Memory B cell (primary cell): Measurements from ENCODE around the gene DNAJB8.

ENCODE experiments used
- ATAC-seq: fragments of 150-1000 bp; cut with Tn5 transposase; 2 replicates; pipeline ENCODE4 v1.10.0; 2021; ENCODE audit warnings: low read depth, mild to moderate bottlenecking, moderate library complexity
- DNase-seq, 2 donors: peaks; one replicate each; pipeline ENCODE4 v3.0.0; 2022; ENCODE audit warnings: low spot score in 2 of 2
- H3K27ac Mint-ChIP-seq: one replicate; pipeline ENCODE4 v1.8.0; 2022; ENCODE audit warnings: mild to moderate bottlenecking, moderate library complexity, mixed read lengths
- H3K27me3 Mint-ChIP-seq: one replicate; pipeline ENCODE4 v1.8.0; 2022; ENCODE audit warnings: mixed read lengths
- H3K36me3 Mint-ChIP-seq: one replicate; pipeline ENCODE4 v1.8.0; 2022; ENCODE audit warnings: mild to moderate bottlenecking, mixed read lengths
- H3K4me1 Mint-ChIP-seq: one replicate; pipeline ENCODE4 v1.8.0; 2022; ENCODE audit warnings: mixed read lengths
- H3K4me3 Mint-ChIP-seq: one replicate; pipeline ENCODE4 v1.8.0; 2022; ENCODE audit warnings: mild to moderate bottlenecking, moderate library complexity, mixed read lengths
- H3K9me3 Mint-ChIP-seq: one replicate; pipeline ENCODE4 v1.8.0; 2022; ENCODE audit warnings: mixed read lengths

DNAJB8 gene

DNA sequence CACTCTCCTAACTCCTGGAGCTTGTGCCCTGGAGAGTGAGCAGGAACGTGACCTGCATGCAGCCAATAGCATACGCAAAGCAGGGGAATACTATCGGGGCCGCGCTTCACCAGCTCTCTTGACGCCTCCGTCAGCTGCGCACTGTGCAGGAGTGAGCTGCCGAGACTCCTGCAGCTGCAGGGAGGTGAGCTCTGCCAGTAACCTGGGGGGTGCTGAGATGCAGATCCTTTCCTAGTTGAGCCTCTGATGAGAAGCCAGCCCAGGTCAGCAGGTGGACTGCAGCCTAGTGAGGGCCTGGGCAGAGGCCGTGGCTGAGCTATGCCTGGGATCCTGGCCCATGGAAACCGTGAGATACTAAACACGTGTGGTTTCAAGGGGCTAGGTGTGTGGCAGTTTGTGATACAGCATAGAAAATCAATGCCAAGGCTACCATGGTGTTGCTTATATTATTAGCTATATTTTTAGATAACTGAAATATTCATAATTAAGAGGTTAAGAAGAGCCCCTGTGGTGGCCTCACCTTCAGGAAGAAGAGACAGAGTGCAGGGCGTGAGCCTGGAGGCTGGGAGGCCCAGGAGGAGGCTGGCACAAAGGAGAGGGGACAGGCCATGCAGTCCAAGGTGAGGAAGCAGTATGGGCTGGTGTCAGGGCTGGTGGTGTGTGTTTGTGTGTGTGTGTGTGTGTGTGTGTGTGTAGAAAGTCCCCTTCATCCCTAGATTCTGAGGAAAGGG, 5.9 kb upstream of the DNAJB8 start:
- peaks cover 1% of the 10 kb centered on the region for H3K9me3 Mint-ChIP-seq
- no peak overlapping the region for H3K4me3 Mint-ChIP-seq
- DNase-seq (no peak), ATAC-seq (no peak)
- H3K27me3 Mint-ChIP-seq = peaks cover 24% of the 10 kb centered on the region
- no peak overlapping the region for H3K27ac Mint-ChIP-seq
- no peaks in the 10 kb centered on the region for H3K4me1 Mint-ChIP-seq
- H3K36me3 Mint-ChIP-seq = no peaks in the 10 kb centered on the region

DNA sequence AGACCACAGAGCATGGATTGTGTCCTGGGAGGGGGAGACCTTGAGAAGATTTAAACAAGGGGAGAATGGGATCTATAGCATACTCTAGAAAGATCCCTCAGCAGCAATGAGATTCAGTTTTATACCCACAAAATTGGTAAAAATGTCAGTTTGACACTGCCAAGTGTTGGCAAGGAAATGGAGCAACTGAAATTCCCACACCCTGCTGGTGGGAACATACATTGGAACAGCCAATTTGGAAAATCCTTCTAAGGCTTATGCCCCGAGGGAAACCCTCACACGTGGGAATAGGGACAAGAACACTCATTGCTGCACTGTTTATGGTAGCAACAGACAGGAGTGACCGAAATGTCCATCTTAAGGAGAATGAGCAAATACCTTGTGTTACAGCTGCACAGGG, 5.0 kb upstream of the DNAJB8 start:
- no peak for DNase-seq
- H3K27ac Mint-ChIP-seq = no peak overlapping the region
- H3K4me3 Mint-ChIP-seq = no peak overlapping the region
- H3K36me3 Mint-ChIP-seq = no peaks in the 10 kb centered on the region
- no peaks in the 10 kb centered on the region for H3K4me1 Mint-ChIP-seq
- no peak for ATAC-seq
- H3K27me3 Mint-ChIP-seq = peaks cover 26% of the 10 kb centered on the region
- peaks cover 1% of the 10 kb centered on the region for H3K9me3 Mint-ChIP-seq

DNA sequence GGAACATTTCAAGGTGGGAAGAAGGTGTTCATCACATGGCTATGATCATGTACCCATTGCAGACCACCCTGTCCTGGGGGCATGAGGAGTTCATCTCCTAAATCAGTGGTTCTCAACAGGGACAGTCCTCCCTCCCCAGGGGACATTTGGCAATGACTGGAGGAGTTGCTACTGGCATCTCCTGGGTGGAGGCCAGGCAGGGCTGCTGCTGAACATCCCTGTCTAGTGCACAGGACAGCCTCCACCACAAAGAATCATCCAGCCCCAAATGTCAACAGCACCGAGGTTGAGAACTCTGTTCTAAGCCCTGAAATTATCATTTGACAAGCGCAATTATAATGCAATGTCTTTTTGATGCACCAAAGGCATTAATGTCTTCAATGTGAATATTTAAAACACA, 4.4 kb upstream of the DNAJB8 start:
- H3K36me3 Mint-ChIP-seq = no peaks in the 10 kb centered on the region
- H3K4me1 Mint-ChIP-seq = no peaks in the 10 kb centered on the region
- DNase-seq (no peak), ATAC-seq (no peak)
- H3K9me3 Mint-ChIP-seq = peaks cover 1% of the 10 kb centered on the region
- H3K27me3 Mint-ChIP-seq = peaks cover 28% of the 10 kb centered on the region
- H3K4me3 Mint-ChIP-seq = no peak overlapping the region
- H3K27ac Mint-ChIP-seq = no peak overlapping the region

DNA sequence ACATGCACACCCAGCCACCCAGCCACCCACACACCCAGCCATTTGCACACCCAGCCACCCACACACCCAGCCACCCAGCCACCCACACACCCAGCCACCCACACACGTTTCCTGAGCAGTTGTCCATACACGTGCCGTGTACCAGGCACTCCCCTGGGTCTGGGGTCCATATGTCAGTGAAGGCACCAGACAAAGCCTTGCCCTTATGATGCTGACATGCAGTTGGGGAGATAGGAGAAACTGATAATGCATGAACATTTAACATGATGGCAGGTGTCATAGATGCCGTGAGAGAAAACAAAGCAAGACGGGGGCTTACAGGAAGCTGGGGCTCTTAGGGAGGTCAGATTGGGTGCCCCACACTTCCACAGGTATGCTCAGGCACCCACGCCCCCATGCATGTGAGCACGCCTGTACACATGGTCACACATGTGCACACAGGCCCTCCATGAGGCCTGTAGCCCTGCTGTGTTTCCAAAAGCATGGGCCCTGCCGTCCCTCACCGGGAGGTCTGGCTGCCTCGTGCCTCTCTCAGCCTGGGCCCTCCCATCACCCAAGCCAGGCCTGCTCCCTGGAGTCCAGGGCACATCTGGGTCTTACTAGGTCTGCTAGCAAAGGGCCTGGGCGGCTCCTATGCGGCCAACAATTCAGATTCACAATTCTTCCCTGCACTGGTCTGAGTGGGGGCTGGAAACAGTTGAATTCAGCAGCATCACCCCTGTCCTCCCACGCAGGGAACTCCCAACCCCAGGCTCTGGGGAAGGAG, 3.6 kb upstream of the DNAJB8 start:
- H3K27me3 Mint-ChIP-seq = peaks cover 33% of the 10 kb centered on the region
- ATAC-seq = no peak

DNA sequence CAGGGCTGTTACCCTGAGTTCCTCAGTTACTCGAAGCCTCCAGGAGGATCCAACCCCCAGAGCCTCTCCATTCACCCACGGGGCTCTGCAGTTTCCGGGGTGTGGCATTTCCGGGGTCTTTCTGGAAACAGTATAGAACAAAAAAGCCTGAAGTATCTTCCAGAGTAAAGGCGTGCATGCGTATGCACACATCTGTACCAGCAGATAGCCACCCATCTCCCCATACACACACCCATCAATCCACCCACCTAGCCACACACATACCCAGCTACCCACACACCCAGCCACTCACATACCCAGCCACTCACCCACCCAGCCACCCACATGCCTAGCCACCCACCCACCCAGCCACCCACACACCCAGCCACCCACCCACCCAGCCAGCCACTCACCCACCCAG, 2.9 kb upstream of the DNAJB8 start:
- Mint-ChIP-seq H3K4me3 (no peak overlapping the region), H3K9me3 (peaks cover 1% of the 10 kb centered on the region), H3K27me3 (peaks cover 38% of the 10 kb centered on the region), H3K27ac (no peak overlapping the region), H3K36me3 (no peaks in the 10 kb centered on the region), H3K4me1 (peaks cover 3% of the 10 kb centered on the region)
- DNase-seq (no peak), ATAC-seq (no peak)

More for the DNA sequence above, 3.6 kb upstream of the DNAJB8 start:
- peaks cover 1% of the 10 kb centered on the region for H3K9me3 Mint-ChIP-seq
- no peak for DNase-seq
- H3K36me3 Mint-ChIP-seq = no peaks in the 10 kb centered on the region
- H3K4me3 Mint-ChIP-seq = no peak overlapping the region
- no peak overlapping the region for H3K27ac Mint-ChIP-seq
- H3K4me1 Mint-ChIP-seq = peaks cover 3% of the 10 kb centered on the region

DNA sequence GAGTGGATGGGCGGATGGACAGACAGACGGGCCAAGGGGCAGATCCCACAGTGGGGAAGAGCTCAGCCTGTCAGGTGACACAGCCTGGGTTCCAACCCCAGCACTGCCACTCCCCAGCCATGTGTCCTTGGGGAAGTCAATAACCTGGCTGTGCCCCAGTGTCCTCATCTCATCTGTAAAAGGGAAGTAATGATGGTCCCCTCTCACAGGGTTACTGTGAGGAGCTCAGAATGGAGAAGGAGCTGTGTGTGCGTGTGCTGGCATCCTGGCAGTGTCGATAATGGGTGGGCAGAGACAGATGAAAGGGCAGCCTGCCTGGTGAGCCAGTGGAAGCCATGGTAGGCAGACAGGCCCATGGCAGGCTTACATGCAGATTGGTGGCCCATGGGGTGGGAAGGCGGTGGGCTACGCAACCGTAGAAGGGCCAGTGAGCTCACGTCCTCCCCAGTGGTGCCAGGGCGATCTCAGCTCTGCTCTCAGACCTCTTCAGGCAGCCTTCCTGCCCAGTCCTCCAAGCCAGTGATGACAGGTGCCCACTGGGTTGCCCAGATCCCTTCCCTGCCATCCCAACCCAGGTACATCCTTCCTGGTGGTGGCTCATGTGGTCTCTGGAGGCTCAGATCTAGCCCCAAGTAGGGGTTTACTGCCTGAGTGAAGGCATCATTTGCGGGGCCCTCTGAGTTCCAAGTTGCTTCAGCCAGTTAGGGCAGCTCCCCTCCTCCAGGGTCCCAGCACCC, 2.3 kb upstream of the DNAJB8 start:
- Mint-ChIP-seq H3K36me3 (no peaks in the 10 kb centered on the region), H3K9me3 (peaks cover 1% of the 10 kb centered on the region), H3K27me3 (peaks cover 38% of the 10 kb centered on the region), H3K27ac (no peak overlapping the region), H3K4me1 (peaks cover 3% of the 10 kb centered on the region), H3K4me3 (no peak overlapping the region)
- DNase-seq (no peak), ATAC-seq (no peak)

DNA sequence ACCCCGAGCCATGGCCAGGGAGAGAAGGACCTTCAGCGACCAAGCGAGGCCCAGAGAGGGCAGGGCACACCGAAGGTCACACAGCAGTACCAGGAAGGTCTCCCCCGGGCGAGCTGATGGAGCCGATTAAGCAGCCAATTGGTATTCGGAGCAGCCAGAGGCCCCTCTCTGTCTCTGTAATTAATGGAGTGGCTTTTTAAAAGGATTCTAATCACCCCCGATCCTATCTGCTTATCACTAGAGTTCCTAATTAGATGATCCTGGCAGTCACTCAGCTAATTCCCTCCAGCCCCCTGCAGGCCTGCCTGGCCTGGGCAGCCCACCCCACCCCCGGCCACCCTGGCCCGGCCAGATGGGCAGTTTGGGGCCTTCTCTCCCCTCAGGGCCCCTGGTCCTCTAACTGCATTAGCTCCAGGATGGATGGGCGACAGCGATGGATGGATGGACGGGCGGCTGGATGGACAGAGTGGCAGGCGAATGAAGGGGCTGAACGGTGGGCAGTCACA, 1.6 kb upstream of the DNAJB8 start:
- peaks cover 1% of the 10 kb centered on the region for H3K9me3 Mint-ChIP-seq

DNA sequence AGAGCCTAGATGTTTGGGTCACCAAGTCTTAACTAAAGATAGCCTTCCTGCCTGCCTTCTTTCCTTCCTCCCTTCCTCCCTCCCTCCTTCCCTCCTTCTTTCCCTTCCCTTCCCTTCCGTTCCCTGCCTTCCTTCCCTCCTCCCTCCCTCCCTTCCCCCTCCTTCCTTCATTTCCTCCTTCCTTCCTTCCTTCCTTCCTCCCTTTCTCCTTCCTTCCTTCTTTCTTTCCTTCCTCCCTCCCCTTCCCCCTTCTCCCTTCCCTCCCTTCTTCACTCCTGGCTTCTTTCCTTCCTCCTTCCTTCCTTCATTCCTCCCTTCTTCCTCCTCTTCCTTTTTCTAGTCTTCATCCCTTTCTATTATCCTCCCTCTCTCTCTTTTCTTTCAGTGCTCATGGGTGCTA, 2.0 kb downstream of the DNAJB8 start:
- peaks cover 29% of the 10 kb centered on the region for H3K27me3 Mint-ChIP-seq
- no peaks in the 10 kb centered on the region for H3K36me3 Mint-ChIP-seq
- H3K4me1 Mint-ChIP-seq = peaks cover 3% of the 10 kb centered on the region
- H3K27ac Mint-ChIP-seq = no peak overlapping the region
- H3K4me3 Mint-ChIP-seq = no peak overlapping the region
- DNase-seq (no peak), ATAC-seq (no peak)
- H3K9me3 Mint-ChIP-seq = no peaks in the 10 kb centered on the region

More for the DNA sequence above, 1.6 kb upstream of the DNAJB8 start:
- ATAC-seq (no peak), DNase-seq (no peak)
- peaks cover 3% of the 10 kb centered on the region for H3K4me1 Mint-ChIP-seq
- no peak overlapping the region for H3K27ac Mint-ChIP-seq
- no peak overlapping the region for H3K4me3 Mint-ChIP-seq
- no peaks in the 10 kb centered on the region for H3K36me3 Mint-ChIP-seq
- peaks cover 38% of the 10 kb centered on the region for H3K27me3 Mint-ChIP-seq

DNA sequence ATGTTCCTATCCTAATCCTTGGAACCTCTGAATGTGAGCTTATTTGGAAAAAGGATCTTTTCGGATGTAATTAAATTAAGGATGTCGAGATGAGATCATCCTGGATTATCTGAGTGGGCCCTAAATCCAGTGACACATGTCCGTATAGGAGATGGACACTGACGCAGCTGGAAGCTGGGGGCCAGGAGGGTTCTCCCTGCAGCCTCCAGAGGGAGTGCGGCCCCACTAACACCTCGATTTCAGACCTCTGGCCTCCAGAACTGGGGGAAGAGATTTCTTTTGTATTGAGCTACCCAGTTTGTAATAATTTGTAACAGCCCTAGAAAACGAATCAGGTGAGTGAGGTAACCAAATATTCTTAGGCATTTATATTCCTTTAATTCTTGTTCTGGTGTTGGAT, 2.5 kb downstream of the DNAJB8 start:
- H3K27ac Mint-ChIP-seq = no peak overlapping the region
- peaks cover 3% of the 10 kb centered on the region for H3K4me1 Mint-ChIP-seq
- H3K9me3 Mint-ChIP-seq = no peaks in the 10 kb centered on the region
- ATAC-seq = no peak
- no peak for DNase-seq
- H3K36me3 Mint-ChIP-seq = no peaks in the 10 kb centered on the region
- no peak overlapping the region for H3K4me3 Mint-ChIP-seq
- H3K27me3 Mint-ChIP-seq = peaks cover 29% of the 10 kb centered on the region

DNA sequence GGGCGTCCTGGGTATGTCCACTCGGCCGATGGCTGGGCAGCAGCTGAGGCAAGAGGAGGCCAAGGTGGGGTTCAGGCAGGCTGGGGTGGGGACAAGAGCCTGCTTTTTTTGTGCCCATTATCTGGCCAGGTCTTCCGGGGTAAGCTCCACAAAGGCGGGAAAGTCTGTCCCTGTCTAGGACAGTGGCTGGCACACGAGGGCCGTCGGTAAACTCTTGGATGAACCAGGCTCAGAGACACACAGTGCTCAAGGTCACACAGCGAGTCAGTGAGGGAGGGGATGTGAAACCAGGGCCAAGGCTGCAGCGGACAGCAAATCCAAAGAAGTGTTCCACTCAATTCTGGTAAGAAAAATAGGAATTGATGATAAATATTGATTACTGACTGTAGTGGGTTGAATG, 2.9 kb downstream of the DNAJB8 start:
- DNase-seq = no peak
- Mint-ChIP-seq H3K36me3 (no peaks in the 10 kb centered on the region), H3K4me1 (peaks cover 3% of the 10 kb centered on the region), H3K4me3 (no peak overlapping the region), H3K27ac (no peak overlapping the region), H3K9me3 (no peaks in the 10 kb centered on the region), H3K27me3 (peaks cover 28% of the 10 kb centered on the region)
- ATAC-seq = no peak

DNA sequence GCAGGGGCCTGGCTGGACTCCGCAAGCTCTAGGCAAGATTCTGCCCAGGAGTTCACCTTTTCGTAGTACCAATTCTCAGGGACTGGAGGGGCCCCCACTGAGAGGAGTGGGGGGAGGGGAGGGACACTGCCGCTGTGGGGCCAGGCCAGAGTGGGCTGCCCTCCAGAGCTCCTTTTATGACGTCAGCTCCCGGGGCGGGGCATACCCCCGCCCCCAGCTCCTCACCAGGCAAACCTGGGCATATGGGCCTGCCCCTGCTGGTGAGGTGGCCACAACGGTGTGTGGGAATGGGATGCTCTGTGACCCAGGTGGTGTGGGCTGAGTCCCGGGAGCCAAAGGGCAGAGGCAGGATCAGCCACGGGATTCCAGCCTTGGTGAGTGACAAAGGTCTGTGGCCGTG, 3.3 kb downstream of the DNAJB8 start:
- Mint-ChIP-seq H3K27ac (no peak overlapping the region), H3K27me3 (peaks cover 28% of the 10 kb centered on the region), H3K36me3 (no peaks in the 10 kb centered on the region), H3K4me3 (no peak overlapping the region), H3K4me1 (peaks cover 3% of the 10 kb centered on the region), H3K9me3 (no peaks in the 10 kb centered on the region)
- DNase-seq (no peak), ATAC-seq (no peak)

DNA sequence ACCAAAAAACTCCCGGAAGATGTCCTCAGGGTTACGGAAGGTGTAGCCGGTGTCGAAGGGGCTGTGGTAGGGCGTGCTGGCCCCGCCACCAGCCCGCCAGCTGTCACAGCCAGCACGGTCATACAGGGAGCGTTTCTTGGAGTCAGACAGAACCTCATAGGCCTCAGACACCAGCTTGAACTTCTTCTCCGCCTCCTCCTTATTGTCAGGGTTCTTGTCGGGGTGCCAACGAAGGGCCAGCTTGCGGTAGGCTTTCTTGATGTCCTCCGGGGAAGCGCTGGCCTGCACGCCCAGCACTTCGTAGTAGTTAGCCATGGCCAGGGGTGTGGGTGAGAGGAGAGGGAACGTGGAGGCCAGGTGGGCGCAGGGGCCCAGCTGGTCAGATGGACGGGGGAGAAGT, 3.8 kb downstream of the DNAJB8 start:
- DNase-seq (no peak), ATAC-seq (no peak)
- Mint-ChIP-seq H3K9me3 (no peaks in the 10 kb centered on the region), H3K4me3 (no peak overlapping the region), H3K27me3 (peaks cover 28% of the 10 kb centered on the region), H3K36me3 (no peaks in the 10 kb centered on the region), H3K27ac (no peak overlapping the region), H3K4me1 (peaks cover 3% of the 10 kb centered on the region)

DNA sequence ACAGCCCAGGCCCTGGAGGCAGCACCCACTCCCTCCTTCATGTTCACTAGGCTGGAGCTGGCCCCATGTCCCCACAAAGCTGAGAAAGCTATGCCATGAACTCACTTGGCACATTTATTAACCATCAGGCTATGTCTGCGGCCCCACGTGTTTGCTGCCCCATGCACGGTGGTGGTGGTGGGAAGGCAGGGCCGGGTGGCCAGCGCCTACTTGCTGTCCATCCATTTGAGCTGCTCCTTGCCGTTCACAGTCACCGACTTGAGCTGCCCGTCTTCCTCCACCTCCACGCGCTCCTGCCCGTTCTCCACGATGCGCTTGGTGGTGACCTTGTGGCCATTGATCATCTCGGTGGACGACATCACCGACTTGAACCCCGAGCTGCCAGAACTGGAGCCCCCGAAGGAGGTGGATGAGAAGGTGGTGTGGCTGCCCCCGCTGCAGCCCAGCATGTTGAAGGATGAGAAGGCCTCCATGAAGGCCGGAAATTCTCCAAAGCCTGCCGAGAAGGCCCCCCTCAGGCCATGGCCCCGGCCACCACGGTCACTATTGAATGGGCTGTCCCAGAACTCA, 4.3 kb downstream of the DNAJB8 start:
- Mint-ChIP-seq H3K27ac (no peak overlapping the region), H3K27me3 (peaks cover 33% of the 10 kb centered on the region), H3K9me3 (no peaks in the 10 kb centered on the region), H3K4me3 (no peak overlapping the region), H3K36me3 (no peaks in the 10 kb centered on the region), H3K4me1 (peaks cover 3% of the 10 kb centered on the region)
- ATAC-seq (no peak), DNase-seq (no peak)

DNA sequence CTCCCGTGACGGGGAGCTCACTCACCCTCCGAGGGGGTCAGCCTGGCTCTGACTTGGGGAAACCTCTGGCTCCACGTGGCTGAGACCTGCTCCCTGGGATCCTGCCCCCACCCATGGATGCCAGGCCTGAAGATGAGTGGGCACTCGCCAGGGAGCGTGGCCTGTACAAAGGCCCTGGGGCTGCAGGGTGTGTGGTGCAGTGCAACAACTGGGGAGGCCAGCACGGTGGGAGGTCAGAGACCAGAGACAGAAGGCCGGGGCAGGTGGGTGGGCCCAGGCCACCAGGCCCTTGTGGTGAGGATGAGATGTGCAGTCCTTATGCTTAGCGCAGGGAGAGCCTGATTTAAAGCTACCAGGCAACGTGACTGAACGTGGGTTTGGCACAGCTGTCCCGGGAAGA, 5.0 kb downstream of the DNAJB8 start:
- no peak for DNase-seq
- no peak for ATAC-seq
- H3K4me3 Mint-ChIP-seq = no peak overlapping the region
- no peak overlapping the region for H3K27ac Mint-ChIP-seq
- H3K27me3 Mint-ChIP-seq = peaks cover 27% of the 10 kb centered on the region
- no peaks in the 10 kb centered on the region for H3K36me3 Mint-ChIP-seq
- H3K9me3 Mint-ChIP-seq = no peaks in the 10 kb centered on the region
- H3K4me1 Mint-ChIP-seq = peaks cover 3% of the 10 kb centered on the region
